NK-92 (cell line): ENCODE results near the gene UNC5CL.
"Not testable (repeated sequence)": the region's sequence is repeated elsewhere in the genome, so short reads cannot be mapped to it uniquely, and the experiment has no call there.

ENCODE experiments used
- DNase-seq: peaks from one replicate; lab custom pipeline; 2025; ENCODE audit not compliant: unreplicated experiment; lab: John Stamatoyannopoulos, UW

UNC5CL gene

DNA sequence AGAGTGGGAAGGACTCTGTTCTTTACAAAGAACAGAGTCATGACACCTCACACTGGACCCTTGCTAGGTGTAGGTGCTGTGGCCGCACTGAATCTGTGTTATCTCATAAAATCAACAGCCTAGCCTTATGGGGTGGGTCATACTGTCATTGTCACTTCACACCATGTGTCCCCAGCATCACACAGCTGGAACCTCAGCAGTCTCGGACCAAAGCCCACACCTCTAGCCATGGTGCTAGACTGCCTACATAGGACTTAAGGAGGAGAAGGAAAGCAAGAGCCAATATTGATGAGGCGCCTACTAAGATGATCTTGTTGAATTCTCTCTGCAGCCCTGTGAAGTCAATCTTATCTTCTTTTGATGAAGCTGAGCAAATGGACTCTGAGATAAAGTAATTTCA, 31.0 kb downstream of the UNC5CL start:
- DNase-seq: no peak

DNA sequence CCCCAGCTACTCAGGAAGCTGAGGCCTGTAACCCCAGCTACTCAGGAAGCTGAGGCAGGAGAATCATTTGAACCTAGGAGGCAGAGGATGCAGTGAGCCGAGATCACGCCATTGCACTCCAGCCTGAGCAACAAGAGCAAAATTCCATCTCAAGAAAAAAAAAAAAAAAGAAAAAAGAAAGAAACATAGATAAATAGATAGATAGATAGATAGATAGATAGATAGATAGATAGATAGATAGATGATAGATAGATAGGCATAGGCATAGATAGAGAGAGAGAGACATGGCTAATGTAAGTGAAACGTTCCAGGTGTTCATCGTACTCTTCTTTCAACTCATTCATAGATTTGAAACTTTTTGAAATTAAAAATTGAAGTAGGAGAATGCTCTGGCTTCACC, 32.0 kb downstream of the UNC5CL start:
- DNase-seq: not testable (repeated sequence)

DNA sequence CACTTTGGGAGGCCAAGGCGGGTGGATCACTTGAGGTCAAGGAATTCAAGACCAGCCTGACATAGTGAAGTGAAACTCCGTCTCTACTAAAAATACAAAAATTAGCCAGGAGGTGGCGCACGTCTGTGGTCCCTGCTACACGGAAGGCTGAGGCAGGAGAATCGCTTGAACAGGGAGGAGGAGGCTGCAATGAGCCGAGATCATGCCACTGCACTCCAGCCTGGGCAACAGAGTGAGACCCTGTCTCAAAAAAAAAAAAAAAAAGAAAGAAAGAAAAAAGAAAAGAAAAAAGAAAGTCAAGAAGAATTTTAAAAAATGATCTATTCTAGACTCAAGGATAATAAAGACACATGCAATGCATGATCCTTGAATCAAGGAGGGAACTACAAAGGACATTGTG, 32.8 kb downstream of the UNC5CL start:
- not testable (repeated sequence) for DNase-seq

DNA sequence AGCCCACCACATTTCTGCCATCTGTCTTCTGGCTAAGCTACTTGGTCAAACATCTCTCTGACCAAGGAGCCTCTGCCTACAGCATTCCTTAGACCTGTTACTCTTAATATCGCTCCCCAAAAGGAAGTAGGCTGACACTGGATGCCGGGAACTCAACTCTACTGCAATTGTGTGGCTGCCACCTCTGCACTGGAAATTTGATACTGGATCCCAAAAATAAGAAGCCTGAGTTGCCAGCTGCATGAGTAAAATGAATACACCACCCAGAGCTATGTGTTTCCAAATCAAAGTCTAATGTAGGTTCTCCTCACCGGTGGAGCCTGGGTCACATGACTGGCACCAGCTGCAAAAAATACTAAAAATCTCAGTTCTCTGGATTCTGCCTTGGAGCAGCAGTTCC, 36.9 kb downstream of the UNC5CL start:
- DNase-seq: no peak

DNA sequence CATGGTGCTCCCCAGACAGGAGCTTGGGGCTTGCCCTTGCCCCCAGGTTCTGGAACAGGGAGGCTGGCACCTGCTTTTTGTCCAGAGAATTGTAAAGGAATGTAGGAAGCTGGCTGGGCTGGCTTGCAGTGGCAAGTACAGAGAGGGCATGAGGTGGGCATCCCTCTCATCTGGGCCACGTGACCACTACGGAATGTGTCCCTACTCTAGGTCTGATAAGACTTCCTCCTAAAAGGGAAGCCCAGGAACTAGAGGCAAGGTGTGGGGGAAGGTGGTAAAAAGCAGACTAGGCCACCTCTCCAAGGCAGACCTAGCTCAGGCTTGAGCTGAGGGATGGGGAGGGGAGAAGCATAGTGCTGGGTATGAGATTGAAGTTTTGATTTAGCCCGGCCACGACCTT, 38.8 kb downstream of the UNC5CL start:
- no peak for DNase-seq

DNA sequence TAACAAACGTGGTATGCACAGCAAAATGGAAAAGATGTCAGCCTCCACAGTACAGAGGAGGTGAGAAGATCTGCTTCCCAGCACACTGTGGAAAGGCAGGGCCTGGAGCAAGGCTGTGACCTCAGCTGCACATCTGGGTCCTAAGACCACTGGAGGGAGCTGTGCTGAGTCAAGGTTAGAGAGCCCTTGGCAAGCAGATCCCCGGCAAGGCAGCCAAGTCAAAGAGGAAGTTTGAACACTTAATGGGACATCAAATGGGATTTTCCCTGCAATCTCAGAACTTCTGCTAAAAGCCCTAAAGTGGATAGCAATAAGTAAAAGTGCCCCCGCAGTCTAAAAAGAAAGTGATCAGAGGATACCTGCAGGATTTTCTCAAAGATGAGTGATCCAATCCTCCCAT, 39.5 kb downstream of the UNC5CL start:
- DNase-seq: no peak

DNA sequence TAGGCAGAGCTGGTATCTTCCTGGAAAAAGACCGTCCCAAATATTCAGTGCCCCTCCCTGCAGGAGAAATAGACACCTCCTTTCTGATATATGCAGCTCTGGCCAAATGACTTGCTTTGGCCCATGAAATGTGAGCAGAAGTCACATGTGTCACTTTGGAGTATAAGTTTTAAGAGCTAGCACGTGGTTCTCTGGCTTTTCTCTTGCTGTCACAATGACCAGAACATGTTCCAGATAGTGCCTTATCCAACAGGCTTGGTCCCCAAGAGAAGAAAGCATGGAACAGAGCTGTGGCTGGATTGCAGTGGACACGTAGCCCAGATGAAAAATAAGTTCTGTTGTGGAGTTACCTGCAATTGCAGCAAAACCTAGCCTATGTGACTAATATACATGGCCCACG, 40.4 kb downstream of the UNC5CL start:
- DNase-seq: no peak

DNA sequence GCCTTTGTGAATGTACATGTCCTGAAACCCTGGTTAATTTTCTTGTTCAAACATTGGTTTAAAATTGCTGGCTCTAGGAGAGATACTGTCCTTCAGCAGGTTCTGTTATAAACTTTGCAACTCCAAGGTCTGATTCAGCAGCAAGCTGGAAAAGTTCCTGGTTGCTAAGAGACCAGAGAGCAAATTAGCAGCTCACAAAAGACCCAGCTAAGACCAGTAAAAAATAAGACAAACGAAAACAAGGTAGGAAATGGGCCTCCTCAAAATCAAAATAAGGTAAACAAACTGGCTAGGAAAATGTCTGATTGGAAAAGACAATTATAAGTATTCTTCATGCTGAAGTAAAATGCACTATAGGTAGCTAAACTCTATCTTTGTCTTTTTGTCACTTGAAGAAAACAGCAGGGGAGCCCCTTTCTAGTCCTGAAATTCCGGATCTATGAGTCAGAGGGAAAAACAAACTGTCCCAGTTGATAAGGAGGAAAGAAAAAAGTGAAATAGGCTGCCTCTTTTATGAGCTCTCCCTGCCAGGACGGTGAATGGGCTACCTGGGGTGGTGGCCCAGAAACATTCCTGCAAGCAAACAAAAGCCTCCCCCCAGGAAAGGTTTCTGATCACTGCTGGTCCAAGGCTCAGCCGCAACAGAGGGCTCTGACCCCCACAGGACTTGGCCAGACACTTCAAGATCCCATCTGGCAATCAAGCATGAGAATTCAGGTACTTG, 41.6 kb downstream of the UNC5CL start:
- DNase-seq: no peak

DNA sequence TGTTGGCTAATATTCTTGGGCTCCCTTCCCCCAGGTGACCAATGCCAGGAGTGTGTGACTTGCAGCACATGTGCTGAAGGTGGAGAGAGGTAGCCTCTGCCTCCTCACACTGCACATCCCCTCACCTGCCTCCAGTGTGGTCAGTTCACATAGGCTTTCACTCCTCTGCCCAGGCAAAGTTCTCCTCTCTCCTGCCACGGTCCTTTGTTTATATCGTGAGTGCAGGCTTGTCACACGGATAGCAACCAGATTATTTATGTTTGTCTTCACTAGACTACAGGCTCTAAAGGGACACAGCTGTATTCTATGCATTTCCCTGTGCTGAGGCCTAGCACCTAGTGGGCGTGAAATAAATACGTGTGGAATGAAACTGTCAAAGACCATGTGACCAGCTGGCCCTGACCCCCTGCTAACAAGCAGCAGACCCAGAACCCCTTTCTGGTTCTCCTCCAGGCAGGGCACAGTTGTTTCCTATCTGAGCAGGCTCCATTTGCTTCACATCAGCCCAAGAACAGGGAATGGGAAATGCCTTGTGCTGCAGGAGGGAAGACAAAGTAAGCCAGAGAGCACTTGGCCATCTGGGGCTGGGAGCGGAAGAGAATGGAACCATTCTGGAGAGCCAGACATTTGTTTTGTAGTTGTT, 42.3 kb downstream of the UNC5CL start:
- no peak for DNase-seq

DNA sequence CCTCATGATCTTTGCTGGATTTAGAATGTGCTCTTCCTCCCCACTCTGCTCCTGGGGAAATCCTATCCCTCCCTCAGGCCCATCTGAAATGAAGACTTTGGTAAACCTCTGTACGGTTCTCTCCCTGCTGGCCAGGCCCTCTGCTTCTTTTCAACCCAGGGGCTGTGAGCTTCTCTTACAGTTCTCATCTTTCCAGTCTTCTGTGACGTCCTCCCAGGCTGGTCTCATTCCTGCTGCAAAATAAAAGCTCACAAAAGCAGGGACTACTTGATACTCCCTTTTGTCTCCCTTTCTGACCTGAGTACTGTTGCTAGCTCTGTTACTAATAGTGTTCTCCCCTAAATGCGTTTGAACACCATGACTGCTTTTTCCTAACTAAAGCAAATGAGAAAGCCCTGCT, 46.3 kb downstream of the UNC5CL start:
- no peak for DNase-seq

DNA sequence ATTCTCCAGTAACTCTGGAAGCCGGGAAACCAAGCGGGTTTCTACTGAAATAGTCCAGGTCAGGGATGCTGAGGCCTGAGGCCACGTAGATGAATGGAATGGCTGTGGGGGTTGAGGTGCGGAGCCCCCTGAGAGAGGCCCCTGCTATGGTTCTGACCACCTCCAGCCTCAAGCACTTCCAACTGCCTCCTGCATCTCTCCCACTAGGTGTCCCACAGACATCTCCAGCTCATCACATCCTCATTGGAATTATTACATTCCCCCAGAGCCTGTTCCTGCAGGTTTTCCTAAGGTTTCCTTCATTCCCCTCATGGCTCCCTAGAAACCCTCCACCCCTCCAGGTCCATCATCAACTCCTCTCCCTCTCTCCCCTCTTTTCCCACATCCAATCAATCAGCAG, 48.7 kb downstream of the UNC5CL start:
- no peak for DNase-seq

DNA sequence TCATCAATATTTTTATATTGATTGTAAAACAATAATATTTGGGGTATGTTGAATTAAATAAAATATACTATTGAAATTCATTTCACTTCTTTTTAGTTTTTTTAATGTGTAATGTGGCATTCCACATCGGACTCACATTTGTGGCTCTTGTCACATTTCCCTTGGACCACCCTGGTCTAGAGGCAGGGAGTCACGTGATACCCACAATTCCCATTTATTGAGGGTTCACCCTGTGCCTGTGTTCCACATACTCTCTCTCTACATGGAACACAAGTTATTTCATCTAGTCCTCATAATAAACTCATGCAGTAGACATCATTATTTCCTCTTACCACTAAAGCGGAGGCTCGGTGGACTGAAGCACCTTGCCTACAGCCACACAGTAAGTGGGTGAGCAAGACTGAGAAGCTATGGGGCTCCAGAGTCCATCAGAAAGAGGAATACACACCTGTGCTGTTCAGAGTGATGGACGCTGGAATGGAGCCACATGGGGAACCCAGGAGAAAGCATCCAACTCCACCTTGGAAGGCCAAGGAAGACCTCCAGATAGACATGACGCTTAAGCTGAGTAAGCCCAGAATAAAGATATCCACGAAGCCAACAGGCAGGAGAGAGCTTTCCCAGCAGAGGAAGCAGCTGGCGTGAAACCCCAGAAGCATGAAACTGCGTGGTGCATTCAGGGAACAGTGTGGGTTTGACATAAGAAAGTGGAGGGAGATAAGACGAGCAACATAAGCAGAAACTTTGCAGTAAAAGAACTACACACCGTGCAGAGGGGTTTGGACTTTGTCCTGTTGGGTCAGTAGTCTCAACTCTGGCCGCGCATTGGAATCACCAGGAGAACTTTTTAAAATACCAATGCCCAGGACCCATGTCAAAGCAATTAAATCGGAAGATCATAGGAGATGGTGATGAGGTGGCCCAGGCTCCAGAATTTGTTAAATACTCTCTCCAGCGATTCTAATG, 49.5 kb downstream of the UNC5CL start:
- DNase-seq: no peak

DNA sequence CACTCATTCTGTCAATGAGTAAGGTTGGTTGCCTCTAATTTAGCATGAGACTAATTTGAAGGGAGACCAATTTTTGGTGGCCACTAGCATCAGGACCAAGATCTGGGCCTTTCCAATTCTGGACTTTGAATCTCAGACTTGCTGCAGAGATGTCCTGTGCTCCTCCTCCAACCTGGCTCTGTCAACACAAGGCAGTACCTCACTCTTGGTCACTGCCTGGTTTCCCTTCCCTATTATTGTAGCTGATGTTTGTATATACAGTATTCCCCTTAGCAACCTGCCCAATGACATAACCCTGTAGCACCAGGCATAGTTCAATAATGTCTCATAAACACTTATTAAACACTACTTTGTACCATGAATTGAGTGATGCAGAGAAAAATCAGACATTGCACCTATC, 50.4 kb downstream of the UNC5CL start:
- no peak for DNase-seq

DNA sequence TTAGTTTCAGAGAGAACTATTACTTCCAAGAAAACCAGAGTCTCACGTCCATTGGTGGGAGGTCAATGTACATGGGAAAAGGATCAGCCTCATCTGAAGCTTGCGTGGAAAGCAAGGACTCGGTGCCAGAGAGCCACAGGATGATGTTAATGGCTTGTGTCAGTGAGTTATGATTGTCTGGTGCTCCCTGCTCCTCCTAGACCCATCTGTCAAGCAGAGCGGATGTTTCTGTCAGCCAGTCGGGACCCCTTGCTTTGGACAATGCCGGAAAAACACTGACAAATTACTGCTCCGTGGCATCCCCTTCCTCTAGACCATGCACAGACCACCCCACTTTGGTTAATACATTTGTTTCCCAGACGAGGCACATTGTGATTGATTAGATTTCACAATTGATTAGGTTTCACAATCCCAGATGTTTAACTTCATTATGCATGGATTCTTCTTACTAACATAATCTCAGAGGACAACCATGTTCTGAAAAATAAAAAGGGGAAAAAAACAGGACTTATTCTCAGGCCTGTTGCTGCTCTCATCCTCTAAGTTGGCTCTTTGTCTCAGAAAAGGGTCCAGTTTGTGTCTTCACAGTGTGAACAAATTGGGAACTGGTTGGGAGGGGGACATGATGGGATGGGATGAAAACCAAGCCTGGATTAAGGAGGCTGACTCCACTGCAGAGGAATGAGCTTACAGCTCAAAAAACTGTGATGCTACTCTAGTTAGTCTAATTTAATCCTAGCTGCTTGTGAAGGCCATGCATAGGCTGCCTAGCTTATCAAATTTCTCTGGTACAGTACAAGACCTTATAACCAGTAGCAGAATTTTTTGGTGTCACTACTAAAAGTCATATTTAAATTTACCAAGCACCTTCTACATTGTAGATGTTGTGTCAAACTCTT, 51.9 kb downstream of the UNC5CL start:
- no peak for DNase-seq

DNA sequence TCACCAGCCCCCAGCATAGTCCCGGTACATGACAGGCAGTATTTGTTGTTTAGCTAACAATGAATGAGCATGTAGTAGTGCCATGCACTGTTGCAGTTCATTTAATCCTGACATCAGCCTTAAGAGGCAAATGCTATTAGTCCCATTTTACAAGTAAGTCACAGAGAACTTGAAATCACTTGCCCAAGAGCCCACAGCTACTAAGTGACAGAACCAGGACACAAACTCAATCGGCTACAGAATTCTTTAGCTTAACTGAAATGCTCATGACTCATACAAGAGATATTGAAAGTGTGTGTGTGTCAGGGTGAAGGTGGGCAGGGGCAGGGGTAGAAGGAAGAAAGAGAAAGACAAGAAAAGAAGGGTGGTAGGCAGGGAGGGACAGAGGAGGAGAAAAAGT, 52.7 kb downstream of the UNC5CL start:
- no peak for DNase-seq

DNA sequence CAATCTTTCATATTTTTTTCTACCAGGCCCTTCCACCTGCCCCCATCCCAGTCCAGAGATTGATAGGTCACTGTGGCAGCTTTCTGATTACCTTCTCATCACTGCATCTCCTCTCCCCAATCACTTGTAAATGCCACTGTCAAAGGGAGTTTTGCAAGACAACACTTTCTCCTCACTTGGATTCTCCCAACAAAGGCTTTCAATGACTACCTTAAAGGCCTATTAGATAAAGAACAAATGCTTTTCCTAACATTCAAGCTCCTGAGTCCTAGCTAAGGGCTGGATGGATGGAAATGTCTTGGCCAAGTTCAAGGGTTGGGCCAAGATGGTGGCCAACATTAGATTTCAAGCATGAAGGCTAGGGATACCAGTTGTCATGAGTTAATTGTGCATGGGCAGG, 55.3 kb downstream of the UNC5CL start:
- DNase-seq: no peak

DNA sequence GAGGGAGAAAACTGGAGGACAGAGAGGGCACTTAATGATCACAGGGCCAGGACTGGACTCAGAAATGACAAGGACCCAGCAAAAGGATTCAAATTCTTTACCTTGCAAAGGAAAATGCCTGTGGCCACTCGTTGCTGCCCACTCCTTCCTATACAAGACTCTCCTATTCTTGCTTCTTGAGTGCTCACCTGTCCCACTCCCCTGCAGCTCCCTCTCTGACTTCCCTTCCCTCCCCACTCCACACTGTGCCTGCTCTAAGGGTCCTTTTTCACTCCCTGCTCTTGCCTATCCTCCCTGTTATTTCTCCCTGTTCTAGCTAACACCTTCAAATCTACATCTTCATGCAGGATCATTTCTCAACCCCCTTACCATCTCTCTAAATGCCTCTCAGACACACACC, 56.1 kb downstream of the UNC5CL start:
- no peak for DNase-seq

DNA sequence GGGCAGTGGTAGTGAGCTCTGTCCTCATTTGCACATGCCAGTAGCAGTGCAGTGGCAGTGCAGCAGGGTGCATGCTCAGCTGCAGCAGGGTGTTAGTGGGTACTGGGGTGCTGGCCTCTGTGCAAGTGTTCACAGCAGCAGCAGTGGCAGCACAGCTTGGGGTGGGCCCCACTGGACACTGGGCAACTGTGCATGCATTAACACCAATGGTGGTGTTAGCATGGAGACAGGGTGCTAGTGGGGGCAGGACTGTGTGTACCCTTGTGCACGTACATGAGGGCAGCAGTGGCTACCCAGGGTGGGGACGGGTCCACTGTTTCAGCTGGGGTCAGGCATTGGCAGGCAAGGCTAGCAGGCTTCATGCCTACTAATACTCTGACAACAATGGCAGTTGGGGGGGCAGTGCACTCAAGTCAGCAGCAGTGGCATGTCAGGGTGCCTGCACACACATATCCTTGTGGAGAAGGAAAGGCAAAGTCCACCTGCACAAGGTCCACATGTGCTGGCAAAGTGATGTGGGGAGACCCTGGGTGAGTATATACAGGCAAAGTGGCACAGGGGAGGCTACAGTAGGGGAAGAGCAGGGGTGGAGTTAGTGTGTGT, 60.2 kb downstream of the UNC5CL start:
- DNase-seq: no peak

DNA sequence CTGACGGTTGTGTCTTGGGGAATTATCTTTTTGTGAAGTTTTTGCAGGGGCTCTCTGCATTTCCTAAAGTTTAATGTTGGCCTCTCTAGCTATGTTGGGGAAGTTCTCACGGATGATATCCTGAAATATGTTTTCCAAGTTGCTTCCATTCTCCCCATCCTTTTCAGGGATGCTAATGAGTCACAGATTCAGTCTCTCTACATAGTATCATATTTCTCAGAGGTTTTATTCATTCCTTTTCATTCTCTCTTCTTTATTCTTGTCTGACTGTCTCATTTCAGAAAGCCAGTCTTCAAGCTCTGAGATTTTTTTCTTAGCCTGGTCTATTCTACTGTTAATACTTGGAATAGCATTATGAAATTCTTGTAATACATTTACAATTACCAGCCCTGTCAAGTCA, 61.3 kb downstream of the UNC5CL start:
- DNase-seq: no peak

DNA sequence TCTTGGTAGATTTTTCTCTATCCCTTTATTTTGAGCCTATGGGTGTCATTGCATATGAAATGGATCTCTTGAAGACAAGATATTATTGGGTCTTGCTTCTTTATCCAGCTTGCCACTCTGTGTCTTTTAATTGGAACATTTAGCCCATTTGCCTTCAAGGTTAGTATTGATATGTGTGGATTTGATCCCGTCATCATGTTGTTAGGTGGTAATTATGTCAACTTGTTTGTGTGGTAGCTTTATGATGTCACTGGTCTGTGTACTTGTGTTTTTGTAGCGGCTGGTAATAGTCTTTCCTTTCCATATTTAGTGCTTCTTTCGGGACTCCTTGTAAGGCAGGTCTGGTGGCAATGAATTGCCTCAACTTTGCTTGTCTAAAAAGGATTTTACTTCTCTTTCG, 61.9 kb downstream of the UNC5CL start:
- DNase-seq: no peak
